NCI-H2196 treated with DMSO at 0.1 percent for 48 hours (cell line): Measurements from ENCODE around the gene TRMT1.
A peak's percentile ranks its signal among the peaks of the same experiment; 100 is the strongest.
"Not testable (repeated sequence)": the region's sequence is repeated elsewhere in the genome, so short reads cannot be mapped to it uniquely, and the experiment has no call there.

ENCODE experiments used
- DNase-seq: peaks from one replicate; lab custom pipeline; 2025; ENCODE audit not compliant: unreplicated experiment; lab: John Stamatoyannopoulos, UW

Gene TRMT1

DNA sequence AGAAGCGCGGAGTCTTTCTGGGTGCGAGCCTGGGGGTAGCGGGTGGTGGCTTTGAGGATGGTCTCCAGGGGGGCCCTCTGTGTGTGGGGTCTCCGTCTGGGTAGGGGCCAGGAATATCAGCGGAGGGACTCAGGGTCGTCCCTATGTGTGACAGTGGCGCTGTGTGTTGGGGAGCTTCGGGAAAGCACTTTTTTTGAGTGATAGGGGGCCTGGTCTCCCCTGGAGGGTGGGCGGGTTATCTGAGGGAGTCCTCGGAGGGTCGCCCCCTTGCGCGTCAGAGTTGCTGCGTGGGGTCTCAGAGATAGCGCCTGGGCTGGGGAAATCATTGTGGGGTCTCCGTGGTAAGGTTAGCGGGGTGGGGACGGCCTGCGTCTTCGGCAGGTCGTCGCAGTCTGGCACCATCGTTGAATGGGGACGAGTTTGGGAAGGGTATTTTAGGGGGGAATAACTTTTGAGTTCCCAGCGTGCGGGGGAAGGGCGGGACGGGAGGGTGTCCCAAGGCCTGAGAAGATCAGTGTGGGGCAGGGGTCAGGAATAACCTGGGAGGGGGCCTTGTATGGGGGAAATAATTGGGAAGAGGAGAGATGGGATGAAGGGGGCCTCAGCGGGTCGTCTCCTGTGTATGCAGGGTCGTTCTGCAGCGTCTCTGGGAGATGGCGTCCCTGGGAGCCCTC is 34.5 kb upstream of the TRMT1 start:
- no peak for DNase-seq

DNA sequence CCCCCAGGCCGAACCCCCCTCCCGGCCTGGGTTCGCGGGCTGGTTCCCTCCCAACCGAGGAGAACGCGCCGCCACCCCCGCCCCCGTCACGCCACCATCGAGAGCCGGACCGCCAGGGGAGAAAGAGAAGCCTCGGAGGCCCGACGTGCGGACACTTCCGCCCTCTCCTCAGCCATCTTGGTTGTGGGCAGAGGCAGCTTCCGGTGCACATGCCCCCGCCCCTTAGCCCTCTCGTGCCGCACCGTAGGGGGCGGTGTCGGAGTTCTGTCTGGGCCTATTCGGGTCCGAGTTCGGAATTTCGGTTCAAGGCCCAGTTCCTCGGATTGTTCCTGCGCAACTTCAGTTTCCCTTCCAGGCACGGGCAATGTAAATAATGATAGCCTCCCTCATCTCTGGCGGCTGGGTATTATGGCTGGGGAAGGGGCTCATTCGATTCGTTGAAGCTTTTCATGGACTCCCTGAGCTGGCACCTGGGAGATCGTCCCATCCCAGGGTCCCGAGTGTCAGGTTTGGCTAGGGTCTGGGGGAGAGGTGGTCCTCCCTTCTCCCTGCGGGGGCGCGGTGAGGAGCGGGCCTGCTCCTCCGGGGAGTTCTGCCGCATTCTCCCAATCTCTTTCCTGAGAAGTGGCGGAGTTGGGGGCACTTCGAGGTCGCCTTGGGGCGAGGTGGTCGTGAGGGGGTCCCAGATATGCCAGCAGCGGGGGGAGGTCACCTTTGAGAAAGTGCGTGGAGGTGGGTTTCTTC is 33.8 kb upstream of the TRMT1 start, which contains the start of the genes IER2 and STX10:
Gene IER2, plus strand, starts transcription at position 225 of the 744 bp plus-strand sequence. CDS start 2,776 bp downstream, outside the sequence.
Gene STX10, minus strand, starts transcription at position 189 of the 744 bp plus-strand sequence. CDS start 202 bp downstream, outside the sequence.
- peak; percentile 94 for DNase-seq

- DNase-seq: no peak
Observed at GRCh38 chr19:13149628-13150186, 33.2 kb upstream of the TRMT1 start.

DNA sequence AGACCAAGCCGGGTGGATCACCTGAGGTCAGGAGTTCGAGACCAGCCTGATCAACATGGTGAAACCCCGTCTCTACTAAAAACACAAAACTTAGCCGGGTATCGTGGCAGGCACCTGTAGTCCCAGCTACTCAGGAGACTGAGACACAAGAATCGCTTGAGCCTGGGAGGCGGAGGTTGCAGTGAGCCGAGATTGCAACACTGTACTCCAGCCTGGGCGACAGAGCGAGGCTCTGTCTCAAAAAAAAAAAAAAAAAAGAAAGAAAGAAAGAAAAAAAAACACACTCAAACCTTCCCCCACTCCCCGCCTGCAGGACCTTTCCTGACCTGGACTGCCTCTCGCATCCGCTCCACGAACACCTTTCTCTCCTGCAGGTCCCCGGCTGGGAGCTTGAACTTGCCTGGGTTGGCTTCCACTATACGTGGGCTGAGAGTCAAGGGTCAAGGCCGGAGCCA is 32.7 kb upstream of the TRMT1 start:
- not testable (repeated sequence) for DNase-seq

DNA sequence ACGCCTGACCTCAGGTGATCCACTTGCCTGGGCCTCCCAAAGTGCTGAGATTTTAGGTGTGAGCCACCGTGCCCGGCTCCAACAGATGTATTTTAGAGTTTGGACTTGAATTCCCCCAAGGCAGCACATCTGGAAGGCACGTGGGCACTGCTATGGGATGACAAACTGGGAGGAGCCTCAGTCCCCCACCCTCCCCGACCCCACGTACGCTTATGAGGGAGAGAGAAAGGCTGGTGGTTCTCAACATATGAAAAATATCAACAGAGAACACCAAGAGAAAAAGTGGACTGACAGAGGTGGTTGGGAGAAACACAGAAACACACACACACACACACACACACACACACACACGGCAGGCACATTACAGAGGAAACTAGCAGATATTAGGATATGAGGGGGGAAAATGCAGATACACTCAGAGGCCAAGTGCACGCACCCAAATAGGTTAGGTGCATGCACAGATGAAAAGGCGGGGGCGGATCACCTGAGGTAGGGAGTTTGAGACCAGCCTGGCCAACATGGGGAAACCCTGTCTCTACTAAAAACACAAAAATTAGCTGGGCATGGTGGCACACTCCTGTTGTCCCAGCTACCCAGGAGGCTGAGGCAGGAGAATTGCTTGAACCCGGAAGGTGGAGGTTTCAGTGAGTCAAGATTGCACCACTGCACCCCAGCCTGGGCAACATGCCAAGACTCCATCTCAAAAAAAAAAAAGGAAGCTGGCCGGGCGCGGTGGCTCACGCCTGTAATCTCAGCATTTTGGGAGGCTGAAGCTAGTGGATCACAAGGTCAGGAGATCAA is 30.4 kb upstream of the TRMT1 start:
- DNase-seq: no peak

GRCh38 chr19:13139633-13140311 is 23.2 kb upstream of the TRMT1 start:
- no peak for DNase-seq

GRCh38 chr19:13138916-13139198 is 22.3 kb upstream of the TRMT1 start:
- no peak for DNase-seq

DNA sequence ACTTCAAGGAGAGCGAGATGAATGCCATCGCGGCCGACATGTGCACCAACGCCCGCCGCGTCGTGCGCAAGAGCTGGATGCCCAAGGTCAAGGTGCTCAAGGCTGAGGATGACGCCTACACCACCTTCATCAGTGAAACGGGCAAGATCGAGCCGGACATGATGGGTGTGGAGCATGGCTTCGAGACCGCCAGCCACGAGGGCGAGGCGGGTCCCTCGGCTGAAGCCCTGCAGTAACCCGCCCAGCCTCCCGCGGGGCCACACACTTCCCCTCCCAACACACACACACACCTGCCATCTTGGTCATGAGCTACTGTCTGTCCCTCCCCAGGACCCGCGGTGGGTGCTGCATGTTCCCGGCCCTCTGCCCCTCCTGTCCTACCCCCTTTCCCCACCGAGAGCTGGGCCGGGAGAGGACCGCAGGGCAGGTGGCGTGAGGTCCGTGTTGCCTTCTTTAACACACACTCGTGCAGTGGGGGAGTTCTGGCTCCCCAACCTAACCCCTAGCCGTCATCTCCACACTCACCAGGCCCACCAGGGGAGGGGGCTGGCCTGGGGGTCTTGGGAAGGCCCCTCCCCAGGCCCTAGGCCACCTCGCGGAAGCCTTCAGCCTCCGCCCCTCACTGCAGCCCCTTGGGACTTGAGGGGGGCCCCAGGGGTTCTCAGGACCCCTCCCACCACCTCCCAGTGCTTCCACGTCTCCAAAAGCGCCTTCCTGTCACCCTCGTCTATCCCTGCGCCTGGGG is 21.8 kb upstream of the TRMT1 start:
- DNase-seq: no peak

DNA sequence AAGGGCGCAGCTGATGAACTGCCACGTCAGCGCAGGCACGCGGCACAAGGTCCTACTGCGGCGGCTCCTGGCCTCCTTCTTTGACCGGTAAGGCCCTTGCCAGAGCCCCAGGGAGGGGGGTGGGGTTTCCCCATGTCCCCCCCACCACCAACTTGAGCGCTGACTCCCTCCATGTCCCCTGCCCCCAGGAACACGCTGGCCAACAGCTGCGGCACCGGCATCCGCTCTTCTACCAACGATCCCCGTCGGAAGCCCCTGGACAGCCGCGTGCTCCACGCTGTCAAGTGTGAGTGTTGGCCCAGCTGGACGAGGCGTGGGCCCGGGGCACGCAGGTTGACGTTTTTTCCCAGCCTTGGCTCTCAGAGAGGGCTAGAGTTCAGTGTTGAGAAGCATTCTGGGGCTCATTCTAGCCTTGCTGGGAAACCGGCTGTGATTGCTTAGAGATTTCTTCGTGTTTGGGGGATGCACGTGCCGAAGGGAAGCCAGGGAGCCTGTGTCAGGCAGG is 20.8 kb upstream of the TRMT1 start:
- DNase-seq: no peak

DNA sequence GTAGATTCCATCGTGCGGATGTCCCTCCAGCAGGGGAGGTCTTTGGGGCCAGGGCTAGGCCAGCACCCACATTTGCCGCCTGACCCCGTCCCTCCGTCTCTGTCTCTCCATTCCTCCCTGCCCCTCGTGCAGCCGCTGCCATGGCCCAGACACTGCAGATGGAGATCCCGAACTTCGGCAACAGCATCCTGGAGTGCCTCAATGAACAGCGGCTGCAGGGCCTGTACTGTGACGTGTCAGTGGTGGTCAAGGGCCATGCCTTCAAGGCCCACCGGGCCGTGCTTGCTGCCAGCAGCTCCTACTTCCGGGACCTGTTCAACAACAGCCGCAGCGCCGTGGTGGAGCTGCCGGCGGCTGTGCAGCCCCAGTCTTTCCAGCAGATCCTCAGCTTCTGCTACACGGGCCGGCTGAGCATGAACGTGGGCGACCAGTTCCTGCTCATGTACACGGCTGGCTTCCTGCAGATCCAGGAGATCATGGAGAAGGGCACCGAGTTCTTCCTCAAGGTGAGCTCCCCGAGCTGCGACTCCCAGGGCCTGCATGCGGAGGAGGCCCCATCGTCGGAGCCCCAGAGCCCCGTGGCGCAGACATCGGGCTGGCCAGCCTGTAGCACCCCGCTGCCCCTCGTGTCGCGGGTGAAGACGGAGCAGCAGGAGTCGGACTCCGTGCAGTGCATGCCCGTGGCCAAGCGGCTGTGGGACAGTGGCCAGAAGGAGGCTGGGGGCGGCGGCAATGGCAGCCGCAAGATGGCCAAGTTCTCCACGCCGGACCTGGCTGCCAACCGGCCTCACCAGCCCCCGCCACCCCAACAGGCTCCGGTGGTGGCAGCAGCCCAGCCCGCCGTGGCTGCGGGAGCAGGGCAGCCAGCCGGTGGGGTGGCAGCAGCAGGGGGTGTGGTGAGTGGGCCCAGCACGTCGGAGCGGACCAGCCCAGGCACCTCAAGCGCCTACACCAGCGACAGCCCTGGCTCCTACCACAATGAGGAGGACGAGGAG is 18.8 kb upstream of the TRMT1 start:
- no peak for DNase-seq

DNA sequence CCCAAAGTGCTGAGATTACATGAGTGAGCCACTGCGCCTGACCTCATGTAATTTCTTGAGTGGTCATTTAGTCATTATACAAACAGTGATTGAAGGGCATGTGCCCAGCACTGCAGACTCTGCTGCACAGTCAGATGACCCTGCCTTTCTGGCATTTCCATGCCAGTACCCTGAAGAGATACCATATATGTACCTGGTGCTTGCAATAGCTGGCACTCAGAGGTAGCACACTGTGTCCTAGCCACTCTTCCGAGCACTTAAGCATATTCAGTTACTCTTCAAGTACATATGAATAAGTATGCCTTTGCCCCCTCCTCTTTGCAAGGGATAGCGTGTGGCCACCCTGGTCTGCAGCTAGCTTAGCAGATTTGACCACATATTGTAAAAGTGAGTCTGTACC is 18.1 kb upstream of the TRMT1 start:
- no peak for DNase-seq

- no peak for DNase-seq
Observed at GRCh38 chr19:13133241-13133870, 16.8 kb upstream of the TRMT1 start.

GRCh38 chr19:13132471-13133180 is 16.1 kb upstream of the TRMT1 start:
- no peak for DNase-seq

- no peak for DNase-seq
Observed at GRCh38 chr19:13130886-13131490, 14.4 kb upstream of the TRMT1 start.

DNA sequence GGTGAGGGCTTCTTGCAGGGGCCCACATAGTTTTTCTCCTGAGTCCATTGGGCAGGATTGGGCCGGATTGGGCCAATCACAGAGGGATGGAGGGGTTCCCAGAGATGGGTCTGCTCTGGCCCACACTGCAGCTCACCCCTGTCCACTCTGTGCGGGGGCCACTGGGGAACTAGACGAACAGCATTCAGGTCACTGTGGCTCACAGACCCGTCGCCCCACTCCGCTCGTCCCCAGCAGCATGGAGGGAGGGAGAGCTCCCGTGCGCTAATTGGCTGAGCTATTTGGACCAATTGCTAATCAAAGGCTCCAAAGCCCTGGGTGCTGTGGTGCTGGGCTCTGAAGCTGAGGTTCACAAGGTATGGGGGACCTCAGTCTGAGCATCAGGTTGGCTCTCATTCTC is 12.8 kb upstream of the TRMT1 start:
- DNase-seq: no peak

DNA sequence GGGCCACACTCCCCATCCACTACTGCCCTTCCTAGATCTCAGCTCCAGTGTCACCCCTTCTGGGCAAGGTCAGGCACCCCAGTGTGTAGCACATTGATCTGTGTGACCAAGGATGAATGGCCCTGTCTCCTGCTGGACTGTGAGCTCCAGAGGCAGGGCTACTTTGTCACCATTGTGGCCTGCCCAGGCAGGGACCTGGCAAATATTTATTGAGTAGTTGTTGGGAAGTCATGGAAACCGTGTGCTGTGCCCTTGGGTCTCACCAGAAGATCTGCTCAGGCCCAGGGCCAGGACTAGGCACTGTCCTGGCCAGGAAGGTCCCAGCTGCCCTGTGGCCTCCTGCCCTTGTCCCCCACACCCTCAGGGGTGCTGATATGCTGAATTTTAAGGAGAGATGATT is 12.0 kb upstream of the TRMT1 start:
- no peak for DNase-seq
